Activated CD8-positive, alpha-beta T cell treated with anti-CD3 and anti-CD28 coated beads for 36 hours (primary cell): ENCODE measurements around the gene AIF1L. TPM values are rescaled to one million over a fixed set of nuclear protein-coding genes. Genes with fewer than 3 reads are reported as not detected.

Experiments
- ATAC-seq: fragments of 200-7000 bp; cut with Tn5 transposase; one replicate; pipeline ENCODE4 v1.10.0; 2021; ENCODE audit warnings: mild to moderate bottlenecking, moderate library complexity
- CTCF ChIA-PET: fragments of 350-600 bp; sonication (Branson Sonifier 250); formaldehyde crosslinking; loops from one replicate; lab custom pipeline; 2021; ENCODE audit warnings: antibody characterized with exemption; lab: Charles Lee
- POLR2A ChIA-PET: fragments of 350-600 bp; sonication (Branson Sonifier 250); formaldehyde crosslinking; loops from one replicate; lab custom pipeline; 2021; ENCODE audit warnings: antibody characterized with exemption; lab: Charles Lee
- DNase-seq: peaks from one replicate; pipeline ENCODE4 v3.0.0-alpha.2; 2020
- H3K27ac Mint-ChIP-seq: one replicate; pipeline ENCODE4 v1.8.0; 2021; ENCODE audit warnings: mild to moderate bottlenecking, mixed read lengths
- H3K27me3 Mint-ChIP-seq: one replicate; pipeline ENCODE4 v1.8.0; 2021; ENCODE audit warnings: mixed read lengths
- H3K36me3 Mint-ChIP-seq: one replicate; pipeline ENCODE4 v1.8.0; 2021; ENCODE audit warnings: low read depth, mixed read lengths
- H3K4me1 Mint-ChIP-seq: one replicate; pipeline ENCODE4 v1.8.0; 2021; ENCODE audit warnings: low read depth, mixed read lengths
- H3K4me3 Mint-ChIP-seq: one replicate; pipeline ENCODE4 v1.8.0; 2021; ENCODE audit warnings: mild to moderate bottlenecking, moderate library complexity, mixed read lengths
- H3K9me3 Mint-ChIP-seq: one replicate; pipeline ENCODE4 v1.8.0; 2021; ENCODE audit warnings: mixed read lengths
- intact Hi-C: fragments of 100-400 bp; cut with micrococcal nuclease; formaldehyde crosslinking; loops from one replicate; pipeline ENCODE4 v1.10.0; 2022
- total RNA-seq, 2 experiments: library from RNA; stranded (reverse); gene quantifications; one replicate each; pipeline ENCODE4 v1.2.3, GENCODE V29; 2021
- TF ChIP-seq, protein P1 (sequence below): fragments of 200-600 bp; IDR thresholded peaks from one replicate; pipeline ENCODE4 v1.8.0; 2022; ENCODE audit warnings: antibody characterized with exemption, mild to moderate bottlenecking

AIF1L gene
- total RNA-seq, 2 experiments from 2014 or later, result 0.72 to 1.9 TPM

GRCh38 chr9:131146186-131146585, 49.9 kb downstream of the AIF1L start:
- CTCF ChIA-PET, result interaction anchor here (1.1 to 1.2 kb wide), 3 partner anchors 11 to 191 kb away, joined by 3 to 5 read pairs (median 4); no protein-coding TSS in a partner anchor
- no peaks in the 10 kb centered on the region for H3K9me3 Mint-ChIP-seq
- POLR2A ChIA-PET, result interaction anchor here (1.1 to 1.5 kb wide), 2 partner anchors 12 to 16 kb away, joined by 3 to 5 read pairs; no protein-coding TSS in a partner anchor
- intact Hi-C loops, result no loop called here
- peaks cover 16% of the 10 kb centered on the region for H3K4me1 Mint-ChIP-seq
- ATAC-seq (no peak), DNase-seq (no peak)
- H3K4me3 Mint-ChIP-seq, result no peak overlapping the region
- peaks cover 45% of the 10 kb centered on the region for H3K36me3 Mint-ChIP-seq
- H3K27ac Mint-ChIP-seq, result no peak overlapping the region
- H3K27me3 Mint-ChIP-seq, result no peaks in the 10 kb centered on the region
- TF ChIP-seq, protein P1, sequence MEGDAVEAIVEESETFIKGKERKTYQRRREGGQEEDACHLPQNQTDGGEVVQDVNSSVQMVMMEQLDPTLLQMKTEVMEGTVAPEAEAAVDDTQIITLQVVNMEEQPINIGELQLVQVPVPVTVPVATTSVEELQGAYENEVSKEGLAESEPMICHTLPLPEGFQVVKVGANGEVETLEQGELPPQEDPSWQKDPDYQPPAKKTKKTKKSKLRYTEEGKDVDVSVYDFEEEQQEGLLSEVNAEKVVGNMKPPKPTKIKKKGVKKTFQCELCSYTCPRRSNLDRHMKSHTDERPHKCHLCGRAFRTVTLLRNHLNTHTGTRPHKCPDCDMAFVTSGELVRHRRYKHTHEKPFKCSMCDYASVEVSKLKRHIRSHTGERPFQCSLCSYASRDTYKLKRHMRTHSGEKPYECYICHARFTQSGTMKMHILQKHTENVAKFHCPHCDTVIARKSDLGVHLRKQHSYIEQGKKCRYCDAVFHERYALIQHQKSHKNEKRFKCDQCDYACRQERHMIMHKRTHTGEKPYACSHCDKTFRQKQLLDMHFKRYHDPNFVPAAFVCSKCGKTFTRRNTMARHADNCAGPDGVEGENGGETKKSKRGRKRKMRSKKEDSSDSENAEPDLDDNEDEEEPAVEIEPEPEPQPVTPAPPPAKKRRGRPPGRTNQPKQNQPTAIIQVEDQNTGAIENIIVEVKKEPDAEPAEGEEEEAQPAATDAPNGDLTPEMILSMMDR, result no peak

- H3K27ac Mint-ChIP-seq, result no peak overlapping the region
- H3K4me3 Mint-ChIP-seq, result no peak overlapping the region
- no peaks in the 10 kb centered on the region for H3K27me3 Mint-ChIP-seq
- DNase-seq (no peak), ATAC-seq (no peak)
- H3K4me1 Mint-ChIP-seq, result peaks cover 16% of the 10 kb centered on the region
- H3K9me3 Mint-ChIP-seq, result no peaks in the 10 kb centered on the region
- H3K36me3 Mint-ChIP-seq, result peaks cover 55% of the 10 kb centered on the region
- ChIA-PET POLR2A (interaction anchor here (2.8 kb wide), 1 partner anchor 9 kb away, joined by 8 read pairs; no protein-coding TSS in a partner anchor), CTCF (interaction anchor here (1.7 to 2.8 kb wide), 2 partner anchors 33 to 188 kb away, joined by 6 to 7 read pairs; no protein-coding TSS in a partner anchor)
- TF ChIP-seq, protein P1, result no peak
- intact Hi-C loops, result no loop called here
Measured at GRCh38 chr9:131148276-131148675, 51.9 kb downstream of the AIF1L start.

- H3K9me3 Mint-ChIP-seq, result no peaks in the 10 kb centered on the region
- ATAC-seq (peak; percentile 49), DNase-seq (no peak)
- intact Hi-C loops, result no loop called here
- H3K27ac Mint-ChIP-seq, result peak overlapping the region; percentile 30
- H3K4me3 Mint-ChIP-seq, result no peak overlapping the region
- no peaks in the 10 kb centered on the region for H3K27me3 Mint-ChIP-seq
- ChIA-PET POLR2A (interaction anchor here (1.7 to 2.8 kb wide), 2 partner anchors 10 to 24 kb away, joined by 4 to 8 read pairs; partner anchors contain the start of gene NUP214), CTCF (interaction anchor here (1.0 to 2.8 kb wide), 4 partner anchors 20 to 188 kb away, joined by 3 to 7 read pairs (median 5); no protein-coding TSS in a partner anchor)
- TF ChIP-seq, protein P1, result no peak
- peaks cover 16% of the 10 kb centered on the region for H3K4me1 Mint-ChIP-seq
- H3K36me3 Mint-ChIP-seq, result peaks cover 55% of the 10 kb centered on the region
Measured at GRCh38 chr9:131148966-131149687, 52.8 kb downstream of the AIF1L start.

DNA sequence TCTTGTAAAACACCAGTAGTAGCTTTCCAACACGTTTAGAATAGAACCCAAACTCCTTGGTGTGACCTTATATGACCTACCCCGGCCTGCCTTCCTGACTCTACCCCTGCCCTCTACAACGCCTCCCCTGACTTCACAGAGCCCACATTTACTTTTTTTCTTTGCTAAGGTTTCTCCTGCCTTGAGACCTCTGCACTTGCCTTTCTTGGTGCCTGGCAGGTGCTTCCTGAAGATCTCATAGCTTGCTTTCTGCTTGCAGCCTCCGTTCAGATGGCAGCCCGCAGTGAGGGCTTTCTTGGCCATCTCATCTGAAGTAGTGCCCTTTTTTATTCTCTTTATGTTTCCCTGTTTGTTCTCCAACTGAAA, 53.3 kb downstream of the AIF1L start:
- intact Hi-C loops, result no loop called here
- ATAC-seq (no peak), DNase-seq (no peak)
- Mint-ChIP-seq H3K9me3 (no peaks in the 10 kb centered on the region), H3K27me3 (no peaks in the 10 kb centered on the region), H3K4me1 (peaks cover 17% of the 10 kb centered on the region), H3K27ac (peak overlapping the region; percentile 30), H3K4me3 (no peak overlapping the region), H3K36me3 (peaks cover 56% of the 10 kb centered on the region)
- POLR2A ChIA-PET, result interaction anchor here (0.6 to 2.8 kb wide), 3 partner anchors 10 to 269 kb away, joined by 3 to 8 read pairs (median 4); partner anchors contain the start of gene NUP214
- CTCF ChIA-PET, result interaction anchor here (1.0 to 2.8 kb wide), 3 partner anchors 20 to 187 kb away, joined by 3 to 6 read pairs (median 4); no protein-coding TSS in a partner anchor
- TF ChIP-seq, protein P1, result no peak
